ENCODE measurements around the gene PAOX. TPM values are rescaled to one million over a fixed set of nuclear protein-coding genes. Genes with fewer than 3 reads are reported as not detected.

Gene PAOX
- total RNA-seq, 1 donor from 2014 or later, result 8.2 TPM

DNA sequence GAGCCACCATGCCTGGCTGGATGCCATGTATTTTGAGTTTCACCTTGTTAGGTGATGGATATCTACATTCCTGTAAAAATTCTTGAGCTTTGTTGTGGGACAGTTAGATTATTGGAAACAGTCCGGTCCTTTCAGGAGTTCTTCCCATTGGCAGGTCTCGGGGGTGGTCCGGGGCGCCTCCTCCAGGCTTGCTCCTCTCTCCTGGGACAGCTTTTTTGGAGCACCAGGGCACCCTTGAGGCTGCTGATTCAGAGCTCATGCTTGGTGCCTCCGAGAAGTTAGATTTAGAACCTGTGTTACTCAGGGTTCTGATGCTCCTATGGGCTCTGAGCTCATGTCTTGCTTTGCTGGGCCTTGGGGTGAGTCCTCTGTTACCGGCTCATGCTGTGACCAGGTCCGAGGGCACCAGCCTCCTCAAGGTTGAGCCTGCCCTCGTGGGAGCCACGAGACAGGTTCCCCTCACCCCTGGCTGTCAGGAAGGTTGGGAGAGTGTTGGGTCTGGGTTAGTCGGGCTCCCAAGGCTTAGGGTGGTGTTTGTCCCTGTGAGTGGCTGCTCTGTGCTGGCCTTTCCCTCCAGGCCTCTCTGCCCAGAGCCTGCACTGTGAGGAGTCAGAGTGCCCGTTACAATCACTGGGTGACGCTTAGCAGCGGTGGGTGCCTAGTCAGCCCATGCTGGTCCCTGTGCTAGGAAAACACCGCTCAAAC lies 39.4 kb downstream of the PAOX start:
- DNase-seq (ENCODE audit: extremely low spot score, unreplicated experiment), result no peak
- H3K4me3 Mint-ChIP-seq, result no peak overlapping the region
- H3K4me1 Mint-ChIP-seq (ENCODE audit: unreplicated experiment), result no peaks in the 10 kb centered on the region
- H3K27me3 Mint-ChIP-seq, result peaks cover 6% of the 10 kb centered on the region
- peaks cover 20% of the 10 kb centered on the region for H3K36me3 Mint-ChIP-seq
- TF ChIP-seq, protein P1, sequence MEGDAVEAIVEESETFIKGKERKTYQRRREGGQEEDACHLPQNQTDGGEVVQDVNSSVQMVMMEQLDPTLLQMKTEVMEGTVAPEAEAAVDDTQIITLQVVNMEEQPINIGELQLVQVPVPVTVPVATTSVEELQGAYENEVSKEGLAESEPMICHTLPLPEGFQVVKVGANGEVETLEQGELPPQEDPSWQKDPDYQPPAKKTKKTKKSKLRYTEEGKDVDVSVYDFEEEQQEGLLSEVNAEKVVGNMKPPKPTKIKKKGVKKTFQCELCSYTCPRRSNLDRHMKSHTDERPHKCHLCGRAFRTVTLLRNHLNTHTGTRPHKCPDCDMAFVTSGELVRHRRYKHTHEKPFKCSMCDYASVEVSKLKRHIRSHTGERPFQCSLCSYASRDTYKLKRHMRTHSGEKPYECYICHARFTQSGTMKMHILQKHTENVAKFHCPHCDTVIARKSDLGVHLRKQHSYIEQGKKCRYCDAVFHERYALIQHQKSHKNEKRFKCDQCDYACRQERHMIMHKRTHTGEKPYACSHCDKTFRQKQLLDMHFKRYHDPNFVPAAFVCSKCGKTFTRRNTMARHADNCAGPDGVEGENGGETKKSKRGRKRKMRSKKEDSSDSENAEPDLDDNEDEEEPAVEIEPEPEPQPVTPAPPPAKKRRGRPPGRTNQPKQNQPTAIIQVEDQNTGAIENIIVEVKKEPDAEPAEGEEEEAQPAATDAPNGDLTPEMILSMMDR (conservative IDR thresholded peaks at IDR 0.05), result no peak
- H3K27ac Mint-ChIP-seq, result no peak overlapping the region
- peaks cover 5% of the 10 kb centered on the region for H3K9me3 Mint-ChIP-seq

DNA sequence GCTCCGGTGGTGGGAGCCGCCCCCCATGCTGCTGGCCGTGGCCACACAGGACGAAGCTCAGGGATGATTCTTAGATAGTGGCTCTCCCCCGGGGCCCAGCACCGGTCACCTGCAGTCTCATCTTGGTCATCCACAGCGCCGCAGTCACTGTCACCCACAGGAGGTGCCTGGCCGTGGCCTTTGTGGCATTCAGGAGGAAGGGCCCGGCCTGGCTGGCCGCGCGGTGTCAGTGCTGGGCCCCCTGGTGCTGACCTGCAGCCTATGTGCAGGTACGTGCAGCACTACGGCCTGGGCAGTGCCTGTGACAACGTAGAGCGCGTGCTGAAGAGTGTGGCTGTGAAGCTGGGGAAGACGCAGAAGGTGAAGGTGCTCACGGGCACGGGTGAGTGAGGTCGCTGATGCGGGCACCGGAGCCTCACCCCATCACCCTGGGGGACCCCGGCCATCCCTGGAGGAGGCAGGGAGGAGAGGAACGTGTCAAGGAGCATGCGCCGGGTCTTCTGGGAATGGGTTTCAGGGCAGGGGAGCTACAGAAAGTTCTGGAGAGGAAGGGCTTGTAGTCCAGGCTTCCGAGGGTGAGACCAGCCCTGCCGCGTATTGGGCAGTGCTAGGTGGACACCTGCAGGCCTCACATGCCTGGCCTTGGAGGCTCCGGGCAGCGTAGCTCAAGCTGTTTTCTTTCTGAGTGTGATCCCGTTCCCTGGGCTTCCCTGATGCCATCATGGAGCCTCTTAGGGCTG lies 40.3 kb downstream of the PAOX start:
- Mint-ChIP-seq H3K4me3 (no peak overlapping the region), H3K27ac (no peak overlapping the region), H3K36me3 (peaks cover 17% of the 10 kb centered on the region), H3K27me3 (peaks cover 6% of the 10 kb centered on the region), H3K9me3 (peaks cover 5% of the 10 kb centered on the region), H3K4me1 (ENCODE audit: unreplicated experiment) (no peaks in the 10 kb centered on the region)
- no peak for DNase-seq (ENCODE audit: extremely low spot score, unreplicated experiment)
- TF ChIP-seq, protein P1 (conservative IDR thresholded peaks at IDR 0.05), result no peak

DNA sequence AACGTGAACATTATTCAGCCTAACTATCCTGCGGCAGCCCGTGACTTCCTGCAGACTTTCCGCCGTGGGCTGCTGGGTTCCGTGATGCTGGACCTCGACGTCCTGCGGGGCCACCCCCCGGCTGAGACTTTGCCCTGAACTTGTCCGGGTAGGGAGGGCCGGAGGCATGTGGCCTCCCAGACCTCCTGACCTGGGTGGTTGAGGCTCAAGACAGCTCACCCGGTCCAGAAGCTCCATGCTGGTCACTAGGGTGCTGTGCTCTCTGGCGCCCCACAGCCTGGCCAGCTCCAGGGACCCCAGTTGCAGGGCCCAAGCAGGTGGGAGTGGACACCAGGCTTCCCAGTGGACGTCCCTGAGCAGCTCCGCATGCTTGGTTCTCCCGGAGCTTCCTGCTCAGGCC lies 41.0 kb downstream of the PAOX start:
- Mint-ChIP-seq H3K27ac (no peak overlapping the region), H3K9me3 (peaks cover 5% of the 10 kb centered on the region), H3K27me3 (peaks cover 6% of the 10 kb centered on the region), H3K4me1 (ENCODE audit: unreplicated experiment) (no peaks in the 10 kb centered on the region), H3K36me3 (peaks cover 17% of the 10 kb centered on the region), H3K4me3 (no peak overlapping the region)
- TF ChIP-seq, protein P1 (conservative IDR thresholded peaks at IDR 0.05), result no peak
- DNase-seq (ENCODE audit: extremely low spot score, unreplicated experiment), result no peak

DNA sequence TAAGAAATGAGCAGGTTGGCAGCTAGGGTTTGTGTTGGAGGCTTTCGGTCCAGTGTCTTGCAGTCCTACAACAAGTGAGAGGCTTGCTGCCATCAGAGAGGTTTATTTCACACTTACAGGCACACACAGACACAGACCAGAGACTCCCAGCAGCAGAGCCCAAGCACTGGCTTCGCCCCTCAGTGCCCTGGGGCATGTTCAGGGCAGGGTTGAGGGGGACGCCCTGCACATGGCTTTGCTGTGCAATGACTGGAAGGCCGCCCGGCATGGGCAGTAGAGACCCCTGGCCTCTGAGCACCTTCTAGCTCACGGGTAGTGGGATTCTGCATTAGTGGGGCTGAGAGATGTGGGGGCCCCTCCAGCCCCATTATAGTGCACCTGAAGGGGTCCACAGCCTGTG lies 41.5 kb downstream of the PAOX start:
- H3K4me1 Mint-ChIP-seq (ENCODE audit: unreplicated experiment), result no peaks in the 10 kb centered on the region
- no peak overlapping the region for H3K4me3 Mint-ChIP-seq
- H3K9me3 Mint-ChIP-seq, result peaks cover under 1% of the 10 kb centered on the region
- H3K36me3 Mint-ChIP-seq, result peaks cover 11% of the 10 kb centered on the region
- TF ChIP-seq, protein P1 (conservative IDR thresholded peaks at IDR 0.05), result no peak
- DNase-seq (ENCODE audit: extremely low spot score, unreplicated experiment), result no peak
- peaks cover 6% of the 10 kb centered on the region for H3K27me3 Mint-ChIP-seq
- no peak overlapping the region for H3K27ac Mint-ChIP-seq

DNA sequence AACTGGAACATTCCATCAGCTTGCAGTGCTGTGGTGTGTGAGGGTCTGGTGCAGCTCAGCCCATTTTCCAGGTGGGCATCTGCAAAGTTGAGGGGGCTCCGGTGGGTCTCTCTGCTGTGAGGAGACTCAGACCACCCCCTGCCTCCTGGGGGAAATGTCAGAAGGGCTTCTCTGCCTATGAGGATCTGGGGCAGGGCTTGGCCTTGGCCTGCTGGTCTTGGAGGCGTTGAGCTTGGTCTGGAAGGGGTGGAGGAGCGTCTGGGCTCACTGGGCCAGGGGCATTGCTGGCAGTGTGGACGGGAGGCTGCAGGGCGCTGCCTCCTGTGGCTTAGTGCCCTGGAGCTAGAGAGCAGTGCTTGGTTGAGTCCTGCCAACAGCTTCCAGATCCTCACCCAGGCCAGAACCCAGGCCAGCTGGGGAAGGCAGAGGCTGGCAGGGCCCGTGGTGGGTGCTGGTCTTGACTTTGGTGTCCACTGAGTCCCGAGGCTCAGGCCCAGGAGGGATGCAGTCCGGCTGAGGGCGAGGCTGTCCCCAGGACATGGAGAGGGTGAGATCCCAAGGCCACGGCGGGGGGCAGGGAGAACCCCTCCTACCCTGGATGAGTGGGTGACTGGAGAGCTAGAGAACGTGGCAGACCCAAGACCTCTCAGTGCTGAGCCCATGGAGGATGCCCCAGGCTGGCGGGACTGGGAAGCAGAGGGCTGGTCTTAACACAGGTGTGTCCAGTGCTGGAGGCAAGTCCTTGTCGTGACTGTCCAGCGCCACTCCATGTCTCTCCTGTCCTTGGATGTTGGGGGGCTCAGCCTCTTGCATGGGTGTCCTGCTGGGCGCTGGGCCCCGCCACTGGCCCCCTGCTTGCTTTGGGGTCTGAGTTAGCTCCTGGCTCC lies 42.5 kb downstream of the PAOX start:
- Mint-ChIP-seq H3K4me1 (ENCODE audit: unreplicated experiment) (no peaks in the 10 kb centered on the region), H3K27ac (no peak overlapping the region), H3K9me3 (no peaks in the 10 kb centered on the region), H3K36me3 (peaks cover 4% of the 10 kb centered on the region), H3K27me3 (peaks cover 6% of the 10 kb centered on the region), H3K4me3 (no peak overlapping the region)
- TF ChIP-seq, protein P1 (conservative IDR thresholded peaks at IDR 0.05), result no peak
- no peak for DNase-seq (ENCODE audit: extremely low spot score, unreplicated experiment)
